Measurements from ENCODE around the gene SLC25A1. TPM values are rescaled to one million over a fixed set of nuclear protein-coding genes. Genes with fewer than 3 reads are reported as not detected.

Gene SLC25A1
- total RNA-seq, 4 donors from 2014 or later = 35.6 to 71.0 (median 57.8) TPM

GRCh38 chr22:19146215-19146968, 32.1 kb downstream of the SLC25A1 start:
- Histone ChIP-seq H3K4me1 (peaks cover 23% of the 10 kb centered on the region), H3K36me3 (peaks cover 15% of the 10 kb centered on the region), H3K27me3 (peaks cover 37% of the 10 kb centered on the region), H3K4me3 (no peak overlapping the region), H3K9me3 (no peaks in the 10 kb centered on the region), H3K27ac (no peak overlapping the region)
- TF ChIP-seq POLR2AphosphoS5 (IDR thresholded peaks at IDR 0.05) (no peak), EP300 (IDR thresholded peaks at IDR 0.05) (no peak), POLR2A (IDR thresholded peaks at IDR 0.05) (no peak), CTCF (IDR thresholded peaks at IDR 0.05) (no peak)
- DNase-seq (ENCODE audit: low spot score in 2 of 2) = no peak
- WGBS = 78% methylated on average over 9 of the region's 11 CpGs

GRCh38 chr22:19143967-19144400, 34.6 kb downstream of the SLC25A1 start:
- 10% methylated on average over 17 of the region's 17 CpGs for WGBS
- Histone ChIP-seq H3K36me3 (peaks cover 39% of the 10 kb centered on the region), H3K4me1 (peaks cover 10% of the 10 kb centered on the region), H3K27ac (peak overlapping the region; percentile 61), H3K27me3 (peaks cover 13% of the 10 kb centered on the region), H3K9me3 (no peaks in the 10 kb centered on the region), H3K4me3 (peak overlapping the region; percentile 65)
- DNase-seq (ENCODE audit: low spot score in 2 of 2) = no peak
- TF ChIP-seq EP300 (IDR thresholded peaks at IDR 0.05) (no peak), POLR2A (IDR thresholded peaks at IDR 0.05) (no peak), CTCF (IDR thresholded peaks at IDR 0.05) (no peak), POLR2AphosphoS5 (IDR thresholded peaks at IDR 0.05) (no peak)

- Histone ChIP-seq H3K4me3 (no peak overlapping the region), H3K36me3 (peaks cover 47% of the 10 kb centered on the region), H3K9me3 (no peaks in the 10 kb centered on the region), H3K27me3 (peaks cover 5% of the 10 kb centered on the region), H3K27ac (no peak overlapping the region), H3K4me1 (peaks cover 9% of the 10 kb centered on the region)
- DNase-seq (ENCODE audit: low spot score in 2 of 2) = no peak
- TF ChIP-seq CTCF (IDR thresholded peaks at IDR 0.05) = no peak
- no peak for TF ChIP-seq POLR2AphosphoS5 (IDR thresholded peaks at IDR 0.05)
- TF ChIP-seq POLR2A (IDR thresholded peaks at IDR 0.05) = no peak
- TF ChIP-seq EP300 (IDR thresholded peaks at IDR 0.05) = no peak
- 88% methylated on average over 5 of the region's 5 CpGs for WGBS
These were observed 35.3 kb downstream of the SLC25A1 start for GRCh38 chr22:19143212-19143611.

GRCh38 chr22:19142394-19142793, 36.1 kb downstream of the SLC25A1 start:
- Histone ChIP-seq H3K27ac (no peak overlapping the region), H3K36me3 (peaks cover 55% of the 10 kb centered on the region), H3K4me3 (no peak overlapping the region), H3K27me3 (no peaks in the 10 kb centered on the region), H3K4me1 (peaks cover 9% of the 10 kb centered on the region), H3K9me3 (no peaks in the 10 kb centered on the region)
- TF ChIP-seq POLR2AphosphoS5 (IDR thresholded peaks at IDR 0.05) (no peak), EP300 (IDR thresholded peaks at IDR 0.05) (no peak), POLR2A (IDR thresholded peaks at IDR 0.05) (no peak), CTCF (IDR thresholded peaks at IDR 0.05) (no peak)
- no peak for DNase-seq (ENCODE audit: low spot score in 2 of 2)
- WGBS = 98% methylated on average over 8 of the region's 9 CpGs

- Histone ChIP-seq H3K36me3 (peaks cover 79% of the 10 kb centered on the region), H3K27me3 (no peaks in the 10 kb centered on the region), H3K27ac (no peak overlapping the region), H3K9me3 (no peaks in the 10 kb centered on the region), H3K4me3 (no peak overlapping the region), H3K4me1 (peaks cover 9% of the 10 kb centered on the region)
- 85% methylated on average over 5 of the region's 5 CpGs for WGBS
- no peak for TF ChIP-seq POLR2AphosphoS5 (IDR thresholded peaks at IDR 0.05)
- no peak for TF ChIP-seq EP300 (IDR thresholded peaks at IDR 0.05)
- no peak for TF ChIP-seq POLR2A (IDR thresholded peaks at IDR 0.05)
- no peak for TF ChIP-seq CTCF (IDR thresholded peaks at IDR 0.05)
- DNase-seq (ENCODE audit: low spot score in 2 of 2) = no peak
These were observed 38.6 kb downstream of the SLC25A1 start for GRCh38 chr22:19139974-19140373.

Measured in suprapubic skin (tissue), 4 donors.